ENCODE measurements around the gene ANKRA2.

ANKRA2 gene

DNA sequence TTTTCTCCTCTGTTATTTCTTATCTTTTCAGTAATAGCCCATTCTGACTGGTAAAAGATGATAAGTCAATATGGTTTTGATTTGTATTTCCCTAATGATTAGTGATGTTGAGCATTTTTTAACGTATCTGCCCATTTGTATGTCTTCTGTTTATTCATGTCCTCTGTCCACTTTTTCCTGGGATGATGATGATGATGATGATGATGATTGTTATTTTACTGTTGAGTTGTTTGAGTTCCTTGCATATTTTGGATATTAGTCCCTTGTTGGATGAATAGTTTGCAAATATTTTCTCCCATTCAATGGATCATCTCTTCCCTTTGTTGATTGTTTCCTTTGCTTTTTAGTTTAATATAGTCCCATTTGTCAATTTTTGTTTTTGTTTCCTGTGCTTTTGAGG is 27.1 kb upstream of the ANKRA2 start:
- Histone ChIP-seq H3K27me3 (ENCODE audit: insufficient read depth, low read length, poor library complexity) (no peaks in the 10 kb centered on the region), H2AFZ (ENCODE audit: low read depth, low read length) (no peak overlapping the region), H3K79me2 (ENCODE audit: insufficient read depth, low read length) (no peaks in the 10 kb centered on the region), H4K20me1 (ENCODE audit: insufficient read depth, low read length) (no peaks in the 10 kb centered on the region), H3K36me3 (ENCODE audit: insufficient read depth, low read length) (no peaks in the 10 kb centered on the region), H3K4me2 (ENCODE audit: insufficient read depth, low read length) (no peak overlapping the region), H3K4me3 (ENCODE audit: low read depth in 1 of 2, low read length in 2 of 2) (no peak overlapping the region), H3K4me1 (ENCODE audit: insufficient read depth, low read length) (no peaks in the 10 kb centered on the region), H3K27ac (ENCODE audit: low read length) (no peak overlapping the region), H3K9me3 (ENCODE audit: insufficient read depth, low read length, severe bottlenecking) (no peaks in the 10 kb centered on the region), H3K9ac (ENCODE audit: low read depth, low read length) (no peak overlapping the region)
- ATAC-seq (ENCODE audit: insufficient read depth, low read depth) = no peak
- TF ChIP-seq, protein P1, sequence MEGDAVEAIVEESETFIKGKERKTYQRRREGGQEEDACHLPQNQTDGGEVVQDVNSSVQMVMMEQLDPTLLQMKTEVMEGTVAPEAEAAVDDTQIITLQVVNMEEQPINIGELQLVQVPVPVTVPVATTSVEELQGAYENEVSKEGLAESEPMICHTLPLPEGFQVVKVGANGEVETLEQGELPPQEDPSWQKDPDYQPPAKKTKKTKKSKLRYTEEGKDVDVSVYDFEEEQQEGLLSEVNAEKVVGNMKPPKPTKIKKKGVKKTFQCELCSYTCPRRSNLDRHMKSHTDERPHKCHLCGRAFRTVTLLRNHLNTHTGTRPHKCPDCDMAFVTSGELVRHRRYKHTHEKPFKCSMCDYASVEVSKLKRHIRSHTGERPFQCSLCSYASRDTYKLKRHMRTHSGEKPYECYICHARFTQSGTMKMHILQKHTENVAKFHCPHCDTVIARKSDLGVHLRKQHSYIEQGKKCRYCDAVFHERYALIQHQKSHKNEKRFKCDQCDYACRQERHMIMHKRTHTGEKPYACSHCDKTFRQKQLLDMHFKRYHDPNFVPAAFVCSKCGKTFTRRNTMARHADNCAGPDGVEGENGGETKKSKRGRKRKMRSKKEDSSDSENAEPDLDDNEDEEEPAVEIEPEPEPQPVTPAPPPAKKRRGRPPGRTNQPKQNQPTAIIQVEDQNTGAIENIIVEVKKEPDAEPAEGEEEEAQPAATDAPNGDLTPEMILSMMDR (IDR thresholded peaks at IDR 0.05; ENCODE audit: borderline replicate concordance, extremely low read depth, low read length, poor library complexity, severe bottlenecking) = no peak
- no peak for TF ChIP-seq EZH2 (IDR thresholded peaks at IDR 0.05; ENCODE audit: borderline replicate concordance, low read depth, low read length, severe bottlenecking)
- no peak for DNase-seq

GRCh38 chr5:73591698-73592501 is 26.5 kb upstream of the ANKRA2 start:
- H3K4me2 ChIP-seq (ENCODE audit: insufficient read depth, low read length) = no peak overlapping the region
- no peaks in the 10 kb centered on the region for H3K9me3 ChIP-seq (ENCODE audit: insufficient read depth, low read length, severe bottlenecking)
- DNase-seq (no peak), ATAC-seq (ENCODE audit: insufficient read depth, low read depth) (no peak)
- H3K4me1 ChIP-seq (ENCODE audit: insufficient read depth, low read length) = no peaks in the 10 kb centered on the region
- TF ChIP-seq, protein P1 (IDR thresholded peaks at IDR 0.05; ENCODE audit: borderline replicate concordance, extremely low read depth, low read length, poor library complexity, severe bottlenecking) = no peak
- no peak for TF ChIP-seq EZH2 (IDR thresholded peaks at IDR 0.05; ENCODE audit: borderline replicate concordance, low read depth, low read length, severe bottlenecking)
- no peaks in the 10 kb centered on the region for H3K36me3 ChIP-seq (ENCODE audit: insufficient read depth, low read length)
- no peak overlapping the region for H3K27ac ChIP-seq (ENCODE audit: low read length)
- no peaks in the 10 kb centered on the region for H4K20me1 ChIP-seq (ENCODE audit: insufficient read depth, low read length)
- no peak overlapping the region for H3K4me3 ChIP-seq (ENCODE audit: low read depth in 1 of 2, low read length in 2 of 2)
- no peak overlapping the region for H2AFZ ChIP-seq (ENCODE audit: low read depth, low read length)
- H3K9ac ChIP-seq (ENCODE audit: low read depth, low read length) = no peak overlapping the region
- H3K79me2 ChIP-seq (ENCODE audit: insufficient read depth, low read length) = no peaks in the 10 kb centered on the region
- H3K27me3 ChIP-seq (ENCODE audit: insufficient read depth, low read length, poor library complexity) = no peaks in the 10 kb centered on the region

DNA sequence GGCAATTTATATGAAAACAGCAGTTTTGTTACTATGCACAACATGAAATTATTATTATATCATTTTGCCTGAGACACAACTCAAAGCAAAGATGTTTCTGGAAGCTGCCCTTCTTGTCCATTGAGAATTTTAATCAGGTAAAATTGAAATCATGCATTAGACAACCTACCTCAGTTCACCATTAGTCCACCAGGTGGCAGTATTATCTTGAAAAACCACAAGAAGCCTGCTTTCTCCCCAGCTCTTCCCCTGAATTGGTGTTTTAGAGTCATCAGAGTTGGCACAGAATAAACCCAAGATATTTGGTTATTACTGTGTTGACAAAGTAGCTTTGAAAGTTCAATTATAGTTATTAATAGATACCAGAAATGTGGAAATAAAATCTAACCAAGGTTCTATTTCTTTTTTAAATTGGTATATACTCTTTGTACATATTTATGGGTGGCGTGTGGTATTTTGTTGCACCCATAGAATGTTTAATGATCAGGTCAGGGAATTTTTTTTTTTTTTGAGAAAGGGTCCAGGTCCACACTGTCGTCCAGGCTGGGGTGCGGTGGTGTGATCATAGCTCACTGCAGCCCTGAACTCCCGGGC is 25.8 kb upstream of the ANKRA2 start:
- Histone ChIP-seq H3K36me3 (ENCODE audit: insufficient read depth, low read length) (no peaks in the 10 kb centered on the region), H3K4me1 (ENCODE audit: insufficient read depth, low read length) (no peaks in the 10 kb centered on the region), H3K27ac (ENCODE audit: low read length) (no peak overlapping the region), H3K9me3 (ENCODE audit: insufficient read depth, low read length, severe bottlenecking) (no peaks in the 10 kb centered on the region), H2AFZ (ENCODE audit: low read depth, low read length) (no peak overlapping the region), H3K4me3 (ENCODE audit: low read depth in 1 of 2, low read length in 2 of 2) (no peak overlapping the region), H3K4me2 (ENCODE audit: insufficient read depth, low read length) (no peak overlapping the region), H3K27me3 (ENCODE audit: insufficient read depth, low read length, poor library complexity) (no peaks in the 10 kb centered on the region), H3K79me2 (ENCODE audit: insufficient read depth, low read length) (no peaks in the 10 kb centered on the region), H3K9ac (ENCODE audit: low read depth, low read length) (no peak overlapping the region), H4K20me1 (ENCODE audit: insufficient read depth, low read length) (no peaks in the 10 kb centered on the region)
- DNase-seq = peak; percentile 48
- peak; percentile 76 for ATAC-seq (ENCODE audit: insufficient read depth, low read depth)
- no peak for TF ChIP-seq EZH2 (IDR thresholded peaks at IDR 0.05; ENCODE audit: borderline replicate concordance, low read depth, low read length, severe bottlenecking)
- TF ChIP-seq, protein P1 (IDR thresholded peaks at IDR 0.05; ENCODE audit: borderline replicate concordance, extremely low read depth, low read length, poor library complexity, severe bottlenecking) = peak; percentile 90

Data from DND-41 (cell line).